SK-N-SH (cell line): ENCODE data around the gene CCDC88C. TPM values are rescaled to one million over a fixed set of nuclear protein-coding genes. Genes with fewer than 3 reads are reported as not detected.

Experiments used
- CTCF ChIA-PET: fragments of 300-600, 350-600 bp; formaldehyde crosslinking; extraction: SDS; loops from one replicate; lab custom pipeline; 2021; lab: Yijun Ruan, JAX
- POLR2A ChIA-PET: fragments of 350-600 bp; sonication (Branson Sonifier 250); formaldehyde crosslinking; extraction: SDS; loops from one replicate; lab custom pipeline; 2020; ENCODE audit warnings: antibody characterized with exemption, inconsistent platforms; lab: Yijun Ruan, JAX
- DNase-seq: peaks from one replicate; pipeline ENCODE4 v3.0.0; 2012
- H2AFZ ChIP-seq: fragments of 200-600 bp; sonication (generic); 2 replicates; pipeline ENCODE4 v1.8.1; 2016; ENCODE audit warnings: antibody characterized with exemption, mild to moderate bottlenecking, low read depth
- H3F3A ChIP-seq: fragments of 200-600 bp; sonication (generic); replicated peaks from 2 replicates; pipeline ENCODE3; 2016; ENCODE audit warnings: antibody characterized with exemption, mild to moderate bottlenecking; ENCODE audit not compliant: insufficient read depth
- H3K27ac ChIP-seq, 2 experiments: fragments of 200-500 bp in 1 of 2; fragments of 200-600 bp in 1 of 2; sonication (Bioruptor generic) in 1 of 2; sonication (generic), shearing (Covaris generic) in 1 of 2; 2 replicates each; pipeline versions ENCODE4 v1.5.1 to v1.6.1; 2014 to 2016; ENCODE audit warnings: low read depth in 2 of 2, inconsistent platforms in 1 of 2, low read length in 1 of 2, mild to moderate bottlenecking in 1 of 2, mixed read lengths in 1 of 2
- H3K27me3 ChIP-seq: fragments of 200-600 bp; sonication (generic), shearing (Covaris generic); 2 replicates; pipeline ENCODE4 v1.6.1; 2016; ENCODE audit warnings: mixed run types; ENCODE audit not compliant: insufficient read depth
- H3K36me3 ChIP-seq, 2 experiments: fragments of 200-500 bp in 1 of 2; fragments of 200-600 bp in 1 of 2; sonication (Bioruptor generic) in 1 of 2; sonication (generic) in 1 of 2; replicated peaks in 1 of 2; 2 replicates each; pipeline versions ENCODE3 to v1.5.1; 2014 to 2016; ENCODE audit warnings: low read length in 1 of 2, mild to moderate bottlenecking in 1 of 2; ENCODE audit not compliant: insufficient read depth in 2 of 2, control insufficient read depth in 1 of 2
- H3K4me1 ChIP-seq, 2 experiments: fragments of 200-500 bp in 1 of 2; fragments of 200-600 bp in 1 of 2; sonication (Bioruptor generic) in 1 of 2; sonication (generic), shearing (Covaris generic) in 1 of 2; 2 replicates each; pipeline versions ENCODE4 v1.5.1 to v1.6.1; 2014 to 2016; ENCODE audit warnings: low read depth in 1 of 2, low read length in 1 of 2, mixed run types in 1 of 2; ENCODE audit not compliant: insufficient read depth in 2 of 2, control insufficient read depth in 1 of 2
- H3K4me2 ChIP-seq: fragments of 200-600 bp; sonication (generic), shearing (Covaris generic); 2 replicates; pipeline ENCODE4 v1.6.1; 2017; ENCODE audit warnings: mixed run types
- H3K4me3 ChIP-seq, 2 experiments: fragments of 200-500 bp in 1 of 2; fragments of 200-600 bp in 1 of 2; sonication (Bioruptor generic) in 1 of 2; sonication (generic), shearing (Covaris generic) in 1 of 2; 2 replicates each; pipeline versions ENCODE4 v1.5.1 to v1.8.1; 2014 to 2016; ENCODE audit warnings: low read depth in 2 of 2, inconsistent platforms in 1 of 2, low read length in 1 of 2, mild to moderate bottlenecking in 1 of 2, mixed read lengths in 1 of 2, moderate library complexity in 1 of 2
- H3K79me2 ChIP-seq: fragments of 200-600 bp; sonication (generic); 2 replicates; pipeline ENCODE4 v1.8.1; 2017; ENCODE audit warnings: mild to moderate bottlenecking; ENCODE audit not compliant: insufficient read depth
- H3K9ac ChIP-seq: fragments of 200-600 bp; sonication (generic); 2 replicates; pipeline ENCODE4 v1.6.1; 2017; ENCODE audit warnings: mixed run types
- H3K9me2 ChIP-seq: fragments of 200-600 bp; sonication (generic); 2 replicates; pipeline ENCODE4 v1.6.1; 2017; ENCODE audit warnings: mixed run types
- H3K9me3 ChIP-seq: fragments of 200-600 bp; sonication (generic); 2 replicates; pipeline ENCODE4 v1.6.1; 2017; ENCODE audit warnings: mixed run types, mild to moderate bottlenecking, moderate library complexity
- H4K20me1 ChIP-seq: fragments of 200-600 bp; sonication (generic); 2 replicates; pipeline ENCODE4 v1.6.1; 2017; ENCODE audit warnings: mild to moderate bottlenecking, mixed run types; ENCODE audit not compliant: insufficient read depth
- CHD2 ChIP-seq: fragments of 150-350 bp; IDR thresholded peaks from 2 replicates; pipeline ENCODE4 v1.6.1; 2018; ENCODE audit warnings: low read length; ENCODE audit not compliant: partially characterized antibody
- ELF1 ChIP-seq: IDR thresholded peaks from 2 replicates; pipeline ENCODE4 v1.4.0; 2012
- FOXM1 ChIP-seq: IDR thresholded peaks from 2 replicates; pipeline ENCODE4 v1.4.0; 2012; ENCODE audit warnings: low read depth, mild to moderate bottlenecking
- GATA2 ChIP-seq: sonication (generic); formaldehyde crosslinking; IDR thresholded peaks from 2 replicates; pipeline ENCODE4 v1.5.0; 2020; ENCODE audit warnings: mild to moderate bottlenecking, missing genetic modification reagents
- JUND ChIP-seq: IDR thresholded peaks from 2 replicates; pipeline ENCODE4 v1.4.0; 2012
- MEF2A ChIP-seq: IDR thresholded peaks from 2 replicates; pipeline ENCODE4 v1.4.0; 2012; ENCODE audit warnings: low read depth, borderline replicate concordance
- NFIC ChIP-seq: IDR thresholded peaks from 2 replicates; pipeline ENCODE4 v1.4.0; 2012; ENCODE audit warnings: borderline replicate concordance
- REST ChIP-seq: IDR thresholded peaks from 2 replicates; pipeline ENCODE4 v1.6.1; 2012; ENCODE audit warnings: mild to moderate bottlenecking, low read depth, low read length, moderate library complexity
- RFX5 ChIP-seq: IDR thresholded peaks from 2 replicates; pipeline ENCODE4 v1.6.1; 2012; ENCODE audit warnings: mild to moderate bottlenecking, improper control_type of control experiment, low read length
- SIN3A ChIP-seq: IDR thresholded peaks from 2 replicates; pipeline ENCODE4 v1.6.1; 2012; ENCODE audit warnings: low read depth, mild to moderate bottlenecking, low read length, moderate library complexity, borderline replicate concordance
- SMC3 ChIP-seq: IDR thresholded peaks from 2 replicates; pipeline ENCODE4 v1.6.1; 2012; ENCODE audit warnings: low read depth, low read length, improper control_type of control experiment
- TAF1 ChIP-seq: IDR thresholded peaks from 2 replicates; pipeline ENCODE4 v1.6.1; 2012; ENCODE audit warnings: low read depth, mild to moderate bottlenecking, low read length, moderate library complexity, borderline replicate concordance
- TCF12 ChIP-seq: IDR thresholded peaks from 2 replicates; pipeline ENCODE4 v1.4.0; 2012
- YY1 ChIP-seq: IDR thresholded peaks from 2 replicates; pipeline ENCODE4 v1.4.0; 2012; ENCODE audit warnings: low read depth, mild to moderate bottlenecking
- ZBTB33 ChIP-seq: IDR thresholded peaks from 2 replicates; pipeline ENCODE4 v1.4.0; 2012; ENCODE audit warnings: low read depth, borderline replicate concordance
- WGBS: methylation state at CpG from one replicate; pipeline ENCODE4 v1.1.6; 2017; ENCODE audit warnings: low lambda C conversion rate; 5-methylcytosine and 5-hydroxymethylcytosine counted together
- polyA plus RNA-seq, 3 experiments: library from polyadenylated mRNA; depleted of rRNA; stranded (reverse); fragments of >200 nt; gene quantifications; 2 replicates each; pipeline ENCODE4 v1.2.3, GENCODE V29; 2012
- TF ChIP-seq, protein P1 (sequence below): IDR thresholded peaks from 2 replicates; pipeline ENCODE4; 2012
- TF ChIP-seq, protein P2 (sequence below): IDR thresholded peaks from 2 replicates; pipeline ENCODE4 v1.4.0; 2012; ENCODE audit warnings: low read depth, borderline replicate concordance
- TF ChIP-seq, protein P3 (sequence below): fragments of 150-350 bp; IDR thresholded peaks from 2 replicates; pipeline ENCODE4 v1.6.1; 2016; ENCODE audit warnings: mild to moderate bottlenecking, low read depth, low read length

Gene CCDC88C
- polyA plus RNA-seq, 1 of the 3 experiments (the other 2 are of a cell fraction), result 0.39 TPM

DNA sequence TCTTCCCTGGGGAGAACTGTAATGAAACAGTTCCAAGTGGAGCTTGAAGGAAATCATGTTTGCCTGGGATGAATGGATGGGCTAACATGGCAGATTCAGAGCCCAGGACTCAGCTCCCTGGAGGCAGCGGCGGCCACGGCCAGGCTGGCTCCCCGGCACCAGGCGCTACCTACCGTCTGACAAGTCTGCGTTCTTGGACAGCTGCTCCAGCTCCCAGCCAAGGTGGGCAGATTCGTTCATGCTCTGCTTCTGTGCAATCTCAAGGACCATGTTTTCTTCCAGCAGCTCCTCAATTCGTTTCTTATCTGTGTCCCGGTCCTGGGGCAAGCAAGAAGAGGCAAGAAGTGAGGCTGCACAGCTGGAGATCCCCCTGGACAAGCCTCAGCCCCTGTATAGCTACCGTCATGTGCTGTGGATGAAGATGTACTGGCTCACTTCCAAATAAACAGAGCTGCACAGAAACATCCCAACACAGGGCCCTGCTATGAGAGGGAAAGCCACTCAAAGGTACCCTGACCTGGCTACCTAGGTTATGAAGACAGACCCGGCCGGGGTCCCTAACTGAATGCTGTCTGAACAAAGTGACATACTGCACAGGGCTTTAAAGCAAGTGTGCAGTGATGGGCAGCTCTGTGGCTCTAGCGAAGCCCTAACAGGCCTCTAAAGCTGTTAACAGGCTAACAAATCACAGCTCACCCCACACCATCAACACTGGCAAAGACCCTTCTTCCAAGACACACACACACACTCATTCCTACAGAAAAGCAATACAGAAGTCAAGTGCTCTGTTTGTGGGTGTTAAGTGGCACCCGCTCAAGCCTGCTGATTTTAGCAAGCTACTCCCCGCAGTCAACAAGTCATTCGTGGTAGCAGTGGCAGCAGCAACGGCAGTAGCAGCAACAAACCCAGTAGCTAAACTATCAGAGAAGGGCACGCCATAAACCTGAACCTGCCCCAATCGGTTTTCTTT lies 92.7 kb downstream of the CCDC88C start:
- no peak overlapping the region for H2AFZ ChIP-seq
- H3K79me2 ChIP-seq, result no peaks in the 10 kb centered on the region
- DNase-seq, result no peak
- H3K4me2 ChIP-seq, result no peak overlapping the region
- H3K9me3 ChIP-seq, result no peaks in the 10 kb centered on the region
- H3K27me3 ChIP-seq, result no peaks in the 10 kb centered on the region
- no peaks in the 10 kb centered on the region for H3K36me3 ChIP-seq
- H3K27ac ChIP-seq, result peak overlapping the region in 1 of 2 experiments; percentile 53; a peak in 2 of 4 replicates
- CTCF ChIA-PET, result interaction anchor here (0.8 to 16.0 kb wide), 24 partner anchors 7 to 586 kb away, joined by 3 to 300 read pairs (median 6); partner anchors contain the start of gene CCDC88C
- H3K9ac ChIP-seq, result no peak overlapping the region
- no peaks in the 10 kb centered on the region for H3F3A ChIP-seq
- peaks cover 0 to 58% of the 10 kb centered on the region in 2 experiments; a peak in 1 of 4 replicates for H3K4me1 ChIP-seq
- no peak overlapping the region for H3K4me3 ChIP-seq
- TF ChIP-seq RFX5 (no peak), SMC3 (no peak), NFIC (no peak), ZBTB33 (no peak), YY1 (no peak), TCF12 (no peak), JUND (no peak), ELF1 (no peak), GATA2 (CRISPR knock-in tag) (no peak), CHD2 (no peak), FOXM1 (no peak), REST (no peak), MEF2A (no peak), TAF1 (no peak), SIN3A (no peak)
- TF ChIP-seq, protein P1, sequence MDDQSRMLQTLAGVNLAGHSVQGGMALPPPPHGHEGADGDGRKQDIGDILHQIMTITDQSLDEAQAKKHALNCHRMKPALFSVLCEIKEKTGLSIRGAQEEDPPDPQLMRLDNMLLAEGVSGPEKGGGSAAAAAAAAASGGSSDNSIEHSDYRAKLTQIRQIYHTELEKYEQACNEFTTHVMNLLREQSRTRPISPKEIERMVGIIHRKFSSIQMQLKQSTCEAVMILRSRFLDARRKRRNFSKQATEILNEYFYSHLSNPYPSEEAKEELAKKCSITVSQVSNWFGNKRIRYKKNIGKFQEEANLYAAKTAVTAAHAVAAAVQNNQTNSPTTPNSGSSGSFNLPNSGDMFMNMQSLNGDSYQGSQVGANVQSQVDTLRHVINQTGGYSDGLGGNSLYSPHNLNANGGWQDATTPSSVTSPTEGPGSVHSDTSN, result no peak
- TF ChIP-seq, protein P2, sequence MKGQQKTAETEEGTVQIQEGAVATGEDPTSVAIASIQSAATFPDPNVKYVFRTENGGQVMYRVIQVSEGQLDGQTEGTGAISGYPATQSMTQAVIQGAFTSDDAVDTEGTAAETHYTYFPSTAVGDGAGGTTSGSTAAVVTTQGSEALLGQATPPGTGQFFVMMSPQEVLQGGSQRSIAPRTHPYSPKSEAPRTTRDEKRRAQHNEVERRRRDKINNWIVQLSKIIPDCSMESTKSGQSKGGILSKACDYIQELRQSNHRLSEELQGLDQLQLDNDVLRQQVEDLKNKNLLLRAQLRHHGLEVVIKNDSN, result no peak
- TF ChIP-seq, protein P3, sequence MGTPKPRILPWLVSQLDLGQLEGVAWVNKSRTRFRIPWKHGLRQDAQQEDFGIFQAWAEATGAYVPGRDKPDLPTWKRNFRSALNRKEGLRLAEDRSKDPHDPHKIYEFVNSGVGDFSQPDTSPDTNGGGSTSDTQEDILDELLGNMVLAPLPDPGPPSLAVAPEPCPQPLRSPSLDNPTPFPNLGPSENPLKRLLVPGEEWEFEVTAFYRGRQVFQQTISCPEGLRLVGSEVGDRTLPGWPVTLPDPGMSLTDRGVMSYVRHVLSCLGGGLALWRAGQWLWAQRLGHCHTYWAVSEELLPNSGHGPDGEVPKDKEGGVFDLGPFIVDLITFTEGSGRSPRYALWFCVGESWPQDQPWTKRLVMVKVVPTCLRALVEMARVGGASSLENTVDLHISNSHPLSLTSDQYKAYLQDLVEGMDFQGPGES, result no peak
- 65% methylated on average over 8 of the region's 20 CpGs for WGBS
- POLR2A ChIA-PET, result interaction anchor here (0.9 to 1.1 kb wide), 5 partner anchors 21 to 236 kb away, joined by 3 to 4 read pairs (median 3); no protein-coding TSS in a partner anchor
- H3K9me2 ChIP-seq, result no peaks in the 10 kb centered on the region
- no peaks in the 10 kb centered on the region for H4K20me1 ChIP-seq
